ENCODE results near the gene RIPPLY2.
"Not testable (repeated sequence)": the region's sequence is repeated elsewhere in the genome, so short reads cannot be mapped to it uniquely, and the experiment has no call there.

Gene RIPPLY2

GRCh38 chr6:83860359-83860755 lies 7.2 kb downstream of the RIPPLY2 start:
- no peak for DNase-seq (ENCODE audit: low spot score)

DNA sequence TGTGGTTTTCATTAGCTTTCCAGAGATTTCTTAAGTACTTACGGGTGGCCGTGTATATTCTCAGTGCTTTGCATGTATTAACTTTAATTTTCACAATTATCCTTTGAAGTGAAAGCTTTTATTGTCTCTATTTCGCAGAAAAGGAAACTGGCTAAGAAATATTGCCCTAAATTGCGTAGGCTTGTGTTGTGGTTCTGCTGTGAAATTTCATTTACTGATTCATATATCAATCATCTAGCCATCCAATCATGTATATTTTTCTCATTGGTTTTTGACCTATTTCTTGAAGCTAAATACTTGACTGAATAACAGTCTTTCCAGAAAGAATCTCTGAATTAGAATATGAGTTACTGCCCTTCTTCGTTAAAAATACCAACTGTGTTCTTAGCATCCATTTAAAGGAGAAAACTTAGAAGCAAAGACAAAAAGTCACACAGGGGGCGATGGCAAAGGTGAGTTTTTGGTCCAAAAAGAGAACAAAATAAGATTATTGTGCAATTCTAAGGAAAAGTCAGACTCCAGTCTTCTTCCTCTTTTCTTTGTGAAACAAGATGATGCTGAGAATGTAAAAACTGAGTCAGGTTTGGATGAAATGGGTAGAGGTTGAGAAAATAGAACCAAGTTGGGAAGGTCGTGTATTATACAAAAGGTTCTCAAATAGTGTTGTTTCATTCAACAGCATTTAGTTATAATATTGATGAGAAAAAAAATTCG lies 7.8 kb downstream of the RIPPLY2 start:
- no peak for DNase-seq (ENCODE audit: low spot score)

DNA sequence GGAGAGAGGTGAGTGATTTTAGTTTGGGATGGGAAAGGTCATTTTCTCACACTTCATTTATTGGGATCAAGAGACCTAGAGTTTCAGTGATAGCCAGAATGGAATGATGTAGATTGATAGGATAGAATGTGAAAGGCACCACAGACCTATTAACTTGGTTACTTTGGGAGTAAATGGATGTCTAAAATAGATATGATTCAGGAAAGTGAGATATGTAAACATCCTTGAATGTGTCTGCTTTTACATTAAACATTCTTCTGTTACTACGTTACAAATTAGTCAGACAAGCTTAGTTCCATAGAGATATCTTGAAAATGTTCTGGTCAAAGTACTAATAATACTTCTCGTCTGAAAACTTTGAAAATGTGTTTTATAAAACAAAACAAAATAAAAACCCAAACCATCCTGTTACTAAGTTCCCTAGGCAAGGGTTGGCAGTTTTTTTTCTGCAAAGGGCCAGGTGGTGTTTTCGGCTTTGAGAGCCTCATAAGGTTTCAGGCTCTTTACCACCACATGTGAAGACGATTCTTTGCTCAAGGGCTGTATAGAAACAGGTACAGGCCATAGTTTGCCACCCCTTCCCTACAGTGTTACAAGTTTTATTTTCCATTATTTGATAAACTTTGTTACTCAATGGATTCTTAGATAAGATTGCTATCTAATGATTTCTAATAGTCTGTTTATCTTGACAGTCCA lies 9.8 kb downstream of the RIPPLY2 start:
- DNase-seq (ENCODE audit: low spot score): no peak

DNA sequence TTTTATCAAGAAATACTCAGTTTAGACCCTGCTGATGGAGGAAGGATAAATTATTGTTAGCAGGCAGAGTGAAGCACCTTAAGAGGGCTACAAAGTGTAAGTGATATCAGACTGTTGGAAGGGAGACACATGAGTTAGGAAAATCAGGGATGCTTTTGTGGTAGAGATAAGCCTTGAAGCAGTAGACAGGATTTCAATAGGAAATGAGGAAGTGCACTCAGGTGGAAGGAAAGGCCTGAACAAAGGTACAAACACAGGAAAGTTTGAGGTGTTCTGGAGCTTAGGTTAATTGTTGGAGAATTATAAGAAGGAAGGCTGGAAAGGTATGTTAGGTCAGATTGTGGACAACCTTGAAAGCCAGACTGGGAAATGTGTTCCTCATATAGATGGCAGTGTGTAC lies 13.9 kb downstream of the RIPPLY2 start:
- no peak for DNase-seq (ENCODE audit: low spot score)

- DNase-seq (ENCODE audit: low spot score): peak; percentile 69
Observed at GRCh38 chr6:83867527-83868161, 14.5 kb downstream of the RIPPLY2 start.

- DNase-seq (ENCODE audit: low spot score): peak; percentile 27
Observed at GRCh38 chr6:83868639-83869038, 15.5 kb downstream of the RIPPLY2 start.

GRCh38 chr6:83870649-83871048 lies 17.5 kb downstream of the RIPPLY2 start:
- DNase-seq (ENCODE audit: low spot score): no peak

DNA sequence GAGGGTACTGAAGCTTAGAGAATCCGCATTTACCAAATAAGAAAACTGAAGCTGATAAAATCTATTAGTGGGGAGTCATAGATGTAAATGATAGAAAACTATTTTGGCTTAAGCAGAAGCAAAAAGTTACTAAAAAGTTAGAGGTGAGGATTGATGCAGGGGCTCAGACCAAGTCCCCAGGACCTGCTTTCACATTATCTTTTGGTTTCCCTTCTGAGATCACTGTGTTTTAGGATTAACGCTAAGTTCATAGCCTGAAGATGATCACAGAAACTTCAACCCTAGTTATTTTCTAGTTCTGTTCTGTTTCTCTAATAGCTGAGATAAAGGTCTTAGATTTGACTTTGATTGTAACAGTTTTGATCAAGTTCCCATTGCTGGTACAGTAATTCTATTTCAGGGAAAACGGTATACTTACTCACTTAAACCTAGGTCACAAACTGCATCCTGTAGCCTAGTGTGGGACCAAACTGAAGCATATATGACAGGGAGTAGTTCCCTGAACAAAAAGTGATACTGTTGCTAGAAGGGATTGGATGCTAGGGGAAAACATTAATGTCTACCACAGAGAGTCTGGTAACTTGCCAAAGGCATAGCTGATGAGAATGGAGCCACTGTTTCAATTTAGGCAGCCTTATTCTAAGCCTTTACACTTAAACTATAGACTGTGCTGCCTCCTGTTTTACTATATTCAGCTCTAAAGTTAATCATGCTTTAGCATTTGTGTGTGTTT lies 19.4 kb downstream of the RIPPLY2 start:
- no peak for DNase-seq (ENCODE audit: low spot score)

- DNase-seq (ENCODE audit: low spot score): no peak
Observed at GRCh38 chr6:83873869-83874268, 20.7 kb downstream of the RIPPLY2 start.

GRCh38 chr6:83875843-83876242 lies 22.7 kb downstream of the RIPPLY2 start:
- no peak for DNase-seq (ENCODE audit: low spot score)

- no peak for DNase-seq (ENCODE audit: low spot score)
Observed at GRCh38 chr6:83878902-83879644, 25.9 kb downstream of the RIPPLY2 start.

- DNase-seq (ENCODE audit: low spot score): peak; percentile 50
Observed at GRCh38 chr6:83879746-83880145, 26.6 kb downstream of the RIPPLY2 start.

- DNase-seq (ENCODE audit: low spot score): no peak
Observed at GRCh38 chr6:83883240-83883639, 30.1 kb downstream of the RIPPLY2 start.

DNA sequence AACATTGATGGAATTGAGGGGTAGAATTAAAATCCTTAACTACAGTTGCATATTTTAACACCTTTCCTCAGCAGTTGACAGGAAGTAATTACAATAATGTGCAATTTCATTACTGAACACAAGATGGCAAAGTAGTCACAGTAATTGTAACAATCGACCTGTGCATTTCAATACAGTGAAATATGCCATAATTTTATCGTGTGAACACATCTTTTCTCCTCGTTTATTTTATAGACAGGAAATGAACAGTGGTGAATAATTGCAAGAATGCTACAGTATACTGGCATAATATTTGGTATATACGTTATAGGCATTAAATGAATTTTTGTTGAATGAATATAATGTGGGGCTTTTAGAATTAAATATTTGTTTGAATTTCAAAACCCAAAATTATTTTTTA lies 31.4 kb downstream of the RIPPLY2 start:
- DNase-seq (ENCODE audit: low spot score): peak; percentile 34

- DNase-seq (ENCODE audit: low spot score): no peak
Observed at GRCh38 chr6:83885984-83886383, 32.8 kb downstream of the RIPPLY2 start.

- no peak for DNase-seq (ENCODE audit: low spot score)
Observed at GRCh38 chr6:83889621-83890020, 36.5 kb downstream of the RIPPLY2 start.

- no peak for DNase-seq (ENCODE audit: low spot score)
Observed at GRCh38 chr6:83890520-83890919, 37.4 kb downstream of the RIPPLY2 start.

DNA sequence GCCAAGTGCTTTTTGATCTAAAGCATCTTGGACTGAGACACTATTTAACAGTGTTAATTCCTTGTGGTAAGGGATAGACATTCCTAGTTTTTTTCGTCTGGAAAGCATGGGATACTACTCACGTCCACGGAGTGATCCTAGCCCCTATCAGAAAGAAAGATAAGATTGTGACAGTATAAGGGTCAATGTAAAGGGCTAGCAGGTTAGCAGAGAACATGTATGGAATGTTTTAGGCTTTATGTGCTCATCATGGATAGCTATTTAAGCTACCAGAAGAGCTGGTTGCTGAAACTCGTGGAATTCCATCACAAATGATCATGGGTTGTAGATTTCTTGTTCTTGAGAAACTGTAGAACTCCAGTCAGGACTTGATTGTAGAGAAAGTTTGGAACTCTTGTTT lies 38.4 kb downstream of the RIPPLY2 start:
- no peak for DNase-seq (ENCODE audit: low spot score)

- DNase-seq (ENCODE audit: low spot score): no peak
Observed at GRCh38 chr6:83893024-83893423, 39.9 kb downstream of the RIPPLY2 start.

- DNase-seq (ENCODE audit: low spot score): not testable (repeated sequence)
Observed at GRCh38 chr6:83897094-83897493, 43.9 kb downstream of the RIPPLY2 start.

GRCh38 chr6:83901624-83902023 lies 48.5 kb downstream of the RIPPLY2 start:
- no peak for DNase-seq (ENCODE audit: low spot score)

DNA sequence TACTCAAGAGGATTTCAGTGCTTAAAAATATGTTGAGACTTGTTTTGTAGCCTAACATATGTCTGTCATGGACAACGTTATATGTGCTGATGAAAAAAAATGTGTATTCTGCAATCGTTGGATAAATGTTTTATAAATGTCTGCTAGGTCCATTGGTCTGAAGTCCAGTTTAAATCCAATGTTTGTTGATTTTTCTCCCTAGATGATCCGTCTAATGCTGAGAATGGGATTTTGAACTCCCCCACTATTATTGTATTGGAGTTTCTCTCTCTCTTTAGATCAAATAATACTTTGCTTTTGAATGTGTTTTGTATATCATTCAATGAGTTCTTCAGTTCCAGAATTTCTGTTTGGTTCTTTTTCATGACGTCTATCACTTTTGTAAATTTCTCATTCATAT lies 51.2 kb downstream of the RIPPLY2 start:
- no peak for DNase-seq (ENCODE audit: low spot score)

Data from AG20443 (cell line).